ENCODE measurements around the gene GGT7. TPM values are rescaled to one million over a fixed set of nuclear protein-coding genes. Genes with fewer than 3 reads are reported as not detected.

GGT7 gene
- total and polyA plus RNA-seq, 8 donors: 12.1 to 30.3 (median 15.7) TPM

DNA sequence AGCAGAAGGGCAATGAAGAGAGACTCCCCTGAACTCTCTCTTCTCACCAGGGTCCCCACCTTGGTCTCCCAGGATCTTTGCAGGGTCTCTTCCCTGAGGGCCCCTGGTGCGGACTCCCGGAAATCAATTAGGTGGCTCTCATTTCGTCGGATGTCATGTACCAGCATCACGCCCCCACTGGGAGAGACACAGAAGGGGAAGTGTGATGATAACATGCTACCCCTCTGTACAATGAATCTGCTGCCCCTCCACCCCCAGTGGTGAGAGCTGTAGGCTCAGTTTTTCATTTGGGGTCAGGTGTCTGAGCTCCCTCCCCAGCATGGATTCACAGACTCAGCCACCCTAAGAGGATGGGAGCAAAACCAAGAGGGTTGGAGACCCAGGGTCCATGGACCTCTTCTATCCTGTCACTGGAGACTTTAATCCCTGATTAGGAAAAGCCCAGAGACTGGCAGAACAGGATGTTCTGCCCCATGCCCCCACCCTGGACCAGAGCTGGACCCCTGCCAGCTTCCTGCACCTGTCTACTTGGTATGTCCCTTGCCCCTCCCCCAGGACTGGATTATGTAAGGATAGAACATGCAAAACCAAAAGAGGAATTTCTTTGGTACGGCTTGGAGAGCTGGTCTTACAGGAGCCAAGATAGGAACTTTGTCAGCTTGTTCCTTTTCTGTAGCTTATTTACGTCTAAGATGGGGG is 11.1 kb downstream of the GGT7 start:
- FAIRE-seq (no peak), DNase-seq (peak; percentile 56 to 89 (median 69)), ATAC-seq (peak; percentile 60 to 85 (median 75))
- WGBS, 2 donors: 79 to 86% methylated on average over 7 of the region's 7 CpGs
- peak overlapping the region in 1 of 4 donors; percentile 5 for H3K27ac ChIP-seq
- H3K27me3 ChIP-seq: no peaks in the 10 kb centered on the region
- H3K9me3 ChIP-seq: no peaks in the 10 kb centered on the region
- TF ChIP-seq, protein P1, sequence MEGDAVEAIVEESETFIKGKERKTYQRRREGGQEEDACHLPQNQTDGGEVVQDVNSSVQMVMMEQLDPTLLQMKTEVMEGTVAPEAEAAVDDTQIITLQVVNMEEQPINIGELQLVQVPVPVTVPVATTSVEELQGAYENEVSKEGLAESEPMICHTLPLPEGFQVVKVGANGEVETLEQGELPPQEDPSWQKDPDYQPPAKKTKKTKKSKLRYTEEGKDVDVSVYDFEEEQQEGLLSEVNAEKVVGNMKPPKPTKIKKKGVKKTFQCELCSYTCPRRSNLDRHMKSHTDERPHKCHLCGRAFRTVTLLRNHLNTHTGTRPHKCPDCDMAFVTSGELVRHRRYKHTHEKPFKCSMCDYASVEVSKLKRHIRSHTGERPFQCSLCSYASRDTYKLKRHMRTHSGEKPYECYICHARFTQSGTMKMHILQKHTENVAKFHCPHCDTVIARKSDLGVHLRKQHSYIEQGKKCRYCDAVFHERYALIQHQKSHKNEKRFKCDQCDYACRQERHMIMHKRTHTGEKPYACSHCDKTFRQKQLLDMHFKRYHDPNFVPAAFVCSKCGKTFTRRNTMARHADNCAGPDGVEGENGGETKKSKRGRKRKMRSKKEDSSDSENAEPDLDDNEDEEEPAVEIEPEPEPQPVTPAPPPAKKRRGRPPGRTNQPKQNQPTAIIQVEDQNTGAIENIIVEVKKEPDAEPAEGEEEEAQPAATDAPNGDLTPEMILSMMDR (IDR thresholded peaks at IDR 0.05): no peak
- H3K36me3 ChIP-seq: peaks cover 0 to 4% (median 0%) of the 10 kb centered on the region in 3 donors
- H3K4me1 ChIP-seq: no peaks in the 10 kb centered on the region
- H3K4me3 ChIP-seq: no peak overlapping the region
- intact Hi-C loops (cut with DNase I): no loop called here

DNA sequence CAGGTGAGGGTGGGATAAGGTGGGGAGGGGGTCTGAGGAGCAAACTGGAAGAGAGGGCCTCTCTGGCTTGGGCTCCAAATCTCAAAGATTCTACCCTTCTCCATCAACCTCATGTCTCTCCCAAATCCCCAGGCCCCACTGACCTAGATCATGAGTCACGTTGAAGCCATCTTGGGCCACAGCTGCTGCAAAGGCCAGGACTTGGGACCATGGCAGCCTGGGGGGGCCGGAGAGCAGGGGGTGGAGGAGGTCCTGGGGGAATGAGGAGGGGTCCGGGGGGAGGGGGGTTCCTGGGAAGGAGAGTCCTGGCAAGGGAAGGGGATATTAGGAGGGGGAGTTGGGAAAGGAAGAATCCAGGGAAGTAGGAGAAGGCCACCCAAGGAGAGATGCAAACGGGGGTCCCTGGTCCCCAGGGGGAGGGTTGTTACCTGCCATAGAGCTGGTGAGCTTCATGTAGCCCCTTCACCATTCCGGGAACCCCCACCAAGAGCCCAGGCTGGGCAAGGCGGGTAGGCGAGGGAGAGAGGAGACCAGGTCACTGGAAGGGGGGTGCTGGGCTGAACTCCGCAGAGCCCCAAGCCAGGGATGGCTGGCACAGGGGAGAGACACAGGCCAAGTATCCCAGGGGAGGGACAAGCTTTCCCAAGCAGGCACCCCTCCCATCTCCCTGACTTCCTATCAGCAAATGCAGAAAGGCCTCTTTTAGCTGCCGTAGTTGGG is 12.7 kb downstream of the GGT7 start:
- DNase-seq: peak in 1 of 6 donors; percentile 41
- H3K4me1 ChIP-seq: no peaks in the 10 kb centered on the region
- peaks cover 0 to 8% (median 2%) of the 10 kb centered on the region in 3 donors for H3K36me3 ChIP-seq
- TF ChIP-seq, protein P1 (IDR thresholded peaks at IDR 0.05): no peak
- no peaks in the 10 kb centered on the region for H3K9me3 ChIP-seq
- H3K4me3 ChIP-seq: no peak overlapping the region
- ATAC-seq: no peak
- H3K27ac ChIP-seq: no peak overlapping the region
- intact Hi-C loops (cut with DNase I): no loop called here
- H3K27me3 ChIP-seq: no peaks in the 10 kb centered on the region
- 86 to 93% methylated on average over 8 to 9 of the region's 9 CpGs for WGBS, 2 donors
- no peak for FAIRE-seq

DNA sequence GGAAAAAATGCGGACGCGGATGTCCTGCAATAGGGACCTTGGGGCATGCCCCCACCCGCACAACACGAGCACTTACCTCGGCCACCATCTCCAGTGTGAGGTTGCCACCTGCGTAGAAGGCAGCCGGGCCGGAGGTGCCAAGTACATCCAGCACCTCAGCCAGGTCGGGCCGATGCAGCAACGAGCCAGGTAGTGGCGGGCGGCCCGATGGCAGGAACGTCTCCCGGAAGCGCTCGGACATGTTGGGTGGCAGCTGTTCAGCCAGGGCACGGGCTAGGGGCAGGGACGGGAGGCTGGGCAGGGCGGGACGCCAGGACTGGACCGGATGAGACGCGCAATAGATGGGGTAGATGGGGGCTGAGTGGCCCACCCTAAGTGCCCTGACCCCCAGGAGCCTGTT is 13.3 kb downstream of the GGT7 start:
- ATAC-seq: no peak
- TF ChIP-seq, protein P1 (IDR thresholded peaks at IDR 0.05): no peak
- 97% methylated on average over 25 to 26 of the region's 26 CpGs for WGBS, 2 donors
- no peaks in the 10 kb centered on the region for H3K9me3 ChIP-seq
- H3K36me3 ChIP-seq: peaks cover 0 to 9% (median 2%) of the 10 kb centered on the region in 3 donors
- DNase-seq: peak in 2 of 6 donors; percentile 21 to 70
- no peaks in the 10 kb centered on the region for H3K4me1 ChIP-seq
- no peak for FAIRE-seq
- intact Hi-C loops (cut with DNase I): no loop called here
- H3K27me3 ChIP-seq: no peaks in the 10 kb centered on the region
- H3K4me3 ChIP-seq: no peak overlapping the region
- H3K27ac ChIP-seq: no peak overlapping the region

DNA sequence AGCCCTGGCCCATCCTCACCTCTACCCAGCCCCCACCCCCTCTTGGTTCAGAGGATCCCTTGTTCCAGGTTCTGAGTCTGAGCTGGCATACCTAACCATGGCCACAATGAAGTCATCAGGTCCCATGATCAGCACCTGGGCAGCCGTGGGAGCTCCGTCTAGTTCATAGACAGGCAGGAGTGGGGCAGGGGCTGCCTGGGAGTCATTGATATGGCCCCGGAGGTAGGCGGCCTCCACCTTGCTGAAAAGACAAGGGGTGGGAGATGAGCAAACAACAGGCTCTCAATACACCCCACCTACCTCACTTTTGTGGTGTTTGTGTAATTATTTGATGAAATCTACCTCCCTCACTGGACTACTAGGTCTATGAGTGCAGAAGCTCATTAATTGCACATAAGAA is 20.4 kb downstream of the GGT7 start:
- Histone ChIP-seq H3K4me3 (no peak overlapping the region), H3K36me3 (peaks cover 0 to 17% (median 2%) of the 10 kb centered on the region in 3 donors), H3K9me3 (no peaks in the 10 kb centered on the region), H3K4me1 (no peaks in the 10 kb centered on the region), H3K27ac (no peak overlapping the region), H3K27me3 (no peaks in the 10 kb centered on the region)
- no peak for FAIRE-seq
- DNase-seq: no peak
- no peak for ATAC-seq
- TF ChIP-seq, protein P1 (IDR thresholded peaks at IDR 0.05): no peak
- WGBS, 2 donors: 85 to 87% methylated on average over 4 of the region's 4 CpGs
- intact Hi-C loops (cut with DNase I): no loop called here

DNA sequence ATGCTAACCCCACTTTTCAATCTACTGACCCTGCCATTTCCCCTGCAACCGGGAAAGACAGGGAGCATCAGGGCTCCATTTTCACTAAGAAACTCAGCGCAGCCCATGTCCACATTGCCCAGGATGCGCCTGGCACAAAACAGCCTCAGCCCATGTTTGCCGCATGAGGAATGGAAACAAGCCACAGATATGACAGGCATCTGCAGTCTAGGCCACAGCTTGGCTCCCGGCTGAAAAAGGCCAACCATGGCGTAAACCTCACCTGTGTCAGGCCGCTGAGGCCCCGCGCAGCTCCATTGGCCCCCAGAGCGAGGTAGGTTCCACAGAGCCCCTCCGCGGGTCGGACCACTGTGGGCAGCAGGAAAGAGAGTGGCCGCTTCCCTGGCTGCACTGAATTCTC is 21.7 kb downstream of the GGT7 start:
- intact Hi-C loops (cut with DNase I): no loop called here
- peaks cover 0 to 17% (median 0%) of the 10 kb centered on the region in 3 donors for H3K36me3 ChIP-seq
- no peaks in the 10 kb centered on the region for H3K9me3 ChIP-seq
- FAIRE-seq: no peak
- H3K4me1 ChIP-seq: no peaks in the 10 kb centered on the region
- H3K27ac ChIP-seq: no peak overlapping the region
- 95 to 99% methylated on average over 14 of the region's 14 CpGs for WGBS, 2 donors
- DNase-seq: peak in 1 of 6 donors; percentile 45
- TF ChIP-seq, protein P1 (IDR thresholded peaks at IDR 0.05): no peak
- no peak overlapping the region for H3K4me3 ChIP-seq
- ATAC-seq: no peak
- no peaks in the 10 kb centered on the region for H3K27me3 ChIP-seq

Measured in pancreas (tissue), 10 donors.